ENCODE measurements around the gene SPATA21. TPM values are rescaled to one million over a fixed set of nuclear protein-coding genes. Genes with fewer than 3 reads are reported as not detected.

Gene SPATA21
- total RNA-seq, 3 donors from 2014 or later (not counting 1 experiment from before 2014, with no cell fraction given): 0.35 to 0.55 (median 0.36) TPM

DNA sequence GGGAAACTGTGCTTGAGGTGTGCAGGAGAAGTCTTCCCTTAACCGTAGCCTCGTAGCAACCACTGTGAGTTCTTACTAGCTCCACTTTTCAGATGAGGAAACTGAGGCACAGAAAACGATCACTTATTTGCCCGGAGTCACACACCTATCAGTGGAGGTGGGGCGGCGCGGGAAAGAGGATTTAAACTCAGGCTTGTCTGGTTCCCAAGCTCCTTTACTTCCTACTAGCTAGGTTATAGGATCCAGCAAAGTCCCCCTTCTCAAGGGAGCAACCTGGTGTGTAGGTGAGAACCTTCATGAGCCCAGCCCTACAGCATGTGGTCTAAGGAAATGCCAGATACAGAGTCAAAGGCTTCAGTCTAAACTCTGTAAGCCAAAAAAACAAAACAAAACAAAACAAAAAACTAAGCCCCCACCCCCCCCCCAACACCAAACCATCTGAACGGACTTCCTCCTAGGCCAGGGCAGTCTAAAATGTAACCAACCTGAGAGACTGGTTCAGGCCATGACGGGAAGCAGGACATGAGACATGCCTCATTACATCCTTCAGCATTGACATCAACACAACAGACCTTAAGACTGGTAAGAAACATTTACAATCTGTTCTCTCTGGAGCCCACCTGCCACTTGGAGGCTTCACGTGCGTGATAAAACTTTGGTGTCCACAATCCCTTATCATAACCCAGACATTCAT, 84.2 kb downstream of the SPATA21 start:
- Mint-ChIP-seq H3K27me3 (ENCODE audit: low read depth in 2 of 2) (no peaks in the 10 kb centered on the region), H3K9me3 (no peaks in the 10 kb centered on the region), H3K36me3 (no peaks in the 10 kb centered on the region), H3K4me3 (peak overlapping the region; percentile 94), H3K4me1 (peaks cover 33 to 41% of the 10 kb centered on the region in 2 donors), H3K27ac (peak overlapping the region; percentile 89 to 98)
- intact Hi-C loops (cut with micrococcal nuclease): loop anchor here (1.0 kb wide), 1 partner anchor 14 kb away; the partner anchor contains the start of gene SZRD1
- DNase-seq: peak in 1 of 2 donors; percentile 39
- 60% methylated on average over 11 of the region's 11 CpGs for WGBS (ENCODE audit: insufficient coverage)
- no peak for TF ChIP-seq CTCF (IDR thresholded peaks at IDR 0.05)
- peak in 2 of 3 donors; percentile 13 to 40 for ATAC-seq
- Histone ChIP-seq H3K27ac (ENCODE audit: low read length) (peak overlapping the region; percentile 94), H3K9me3 (ENCODE audit: control insufficient read depth, insufficient read depth, low read length) (no peaks in the 10 kb centered on the region), H3K4me3 (ENCODE audit: low read length) (peak overlapping the region; percentile 82), H3K36me3 (ENCODE audit: control insufficient read depth, insufficient read depth, low read length) (no peaks in the 10 kb centered on the region), H3K4me1 (ENCODE audit: control insufficient read depth, insufficient read depth, low read length) (peaks cover 24% of the 10 kb centered on the region), H3K27me3 (ENCODE audit: control insufficient read depth, insufficient read depth, low read length) (no peaks in the 10 kb centered on the region)

- peak within 1 kb of the TSS; percentile 89 to 98 for H3K27ac Mint-ChIP-seq
- no peaks in the 10 kb centered on the region for H3K9me3 ChIP-seq (ENCODE audit: control insufficient read depth, insufficient read depth, low read length)
- peak; percentile 93 to 97 for DNase-seq
- H3K4me3 Mint-ChIP-seq: peak within 1 kb of the TSS; percentile 94
- no peaks in the 10 kb centered on the region for H3K27me3 Mint-ChIP-seq (ENCODE audit: low read depth in 2 of 2)
- TF ChIP-seq CTCF (IDR thresholded peaks at IDR 0.05): peak; percentile 45
- peak; percentile 87 to 95 (median 92) for ATAC-seq
- peaks cover 33 to 41% of the 10 kb centered on the region in 2 donors for H3K4me1 Mint-ChIP-seq
- peak within 1 kb of the TSS; percentile 82 for H3K4me3 ChIP-seq (ENCODE audit: low read length)
- no peaks in the 10 kb centered on the region for H3K36me3 Mint-ChIP-seq
- H3K4me1 ChIP-seq (ENCODE audit: control insufficient read depth, insufficient read depth, low read length): peaks cover 24% of the 10 kb centered on the region
- H3K27me3 ChIP-seq (ENCODE audit: control insufficient read depth, insufficient read depth, low read length): no peaks in the 10 kb centered on the region
- no peaks in the 10 kb centered on the region for H3K9me3 Mint-ChIP-seq
- WGBS (ENCODE audit: insufficient coverage): under 1% methylated on average over 81 of the region's 81 CpGs
- H3K27ac ChIP-seq (ENCODE audit: low read length): peak within 1 kb of the TSS; percentile 94
- intact Hi-C loops (cut with micrococcal nuclease): loop anchor here (1.0 kb wide), 1 partner anchor 15 kb away; the partner anchor contains the start of gene SZRD1
- H3K36me3 ChIP-seq (ENCODE audit: control insufficient read depth, insufficient read depth, low read length): no peaks in the 10 kb centered on the region
These were observed 85.0 kb downstream of the SPATA21 start, which contains the start of gene FBXO42 for GRCh38 chr1:16351994-16352841. TSS of gene FBXO42 (minus strand) at chr1:16352480. CDS start at chr1:16315418, 37,062 bp downstream.

DNA sequence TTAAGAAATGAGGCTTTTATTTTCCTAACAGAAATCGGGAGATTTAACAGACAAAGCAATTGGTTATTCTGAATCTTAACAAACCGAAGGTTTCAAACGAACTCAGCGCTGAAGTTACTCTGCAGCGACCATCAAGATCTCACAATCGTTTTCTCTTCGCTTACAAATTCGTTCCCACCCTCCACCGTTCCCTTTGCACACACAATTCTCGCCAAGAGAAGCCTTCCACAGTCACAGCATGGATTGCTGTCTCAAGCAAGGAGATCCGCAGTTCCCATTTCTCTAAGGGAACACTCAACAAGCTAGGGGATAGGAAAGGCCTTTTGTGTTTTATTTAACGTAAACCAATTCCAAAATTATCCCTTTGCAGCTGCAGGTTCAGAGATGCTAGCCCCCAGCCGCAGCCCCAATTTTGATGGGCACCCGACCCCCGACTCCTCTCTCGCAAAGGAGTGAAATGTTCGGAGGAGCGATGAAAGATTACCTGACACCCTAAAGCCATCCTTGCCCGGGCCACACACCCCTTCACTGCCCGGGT, 85.7 kb downstream of the SPATA21 start:
- peak overlapping the region; percentile 94 for H3K4me3 Mint-ChIP-seq
- intact Hi-C loops (cut with micrococcal nuclease): no loop called here
- peaks cover 33 to 41% of the 10 kb centered on the region in 2 donors for H3K4me1 Mint-ChIP-seq
- no peaks in the 10 kb centered on the region for H3K9me3 Mint-ChIP-seq
- no peak for TF ChIP-seq CTCF (IDR thresholded peaks at IDR 0.05)
- peak overlapping the region; percentile 82 for H3K4me3 ChIP-seq (ENCODE audit: low read length)
- DNase-seq (peak in 1 of 2 donors; percentile 40), ATAC-seq (no peak)
- no peaks in the 10 kb centered on the region for H3K27me3 Mint-ChIP-seq (ENCODE audit: low read depth in 2 of 2)
- peak overlapping the region; percentile 89 to 98 for H3K27ac Mint-ChIP-seq
- 0% methylated on average over 17 of the region's 20 CpGs for WGBS (ENCODE audit: insufficient coverage)
- no peaks in the 10 kb centered on the region for H3K9me3 ChIP-seq (ENCODE audit: control insufficient read depth, insufficient read depth, low read length)
- no peaks in the 10 kb centered on the region for H3K27me3 ChIP-seq (ENCODE audit: control insufficient read depth, insufficient read depth, low read length)
- peaks cover 24% of the 10 kb centered on the region for H3K4me1 ChIP-seq (ENCODE audit: control insufficient read depth, insufficient read depth, low read length)
- H3K27ac ChIP-seq (ENCODE audit: low read length): peak overlapping the region; percentile 91
- no peaks in the 10 kb centered on the region for H3K36me3 ChIP-seq (ENCODE audit: control insufficient read depth, insufficient read depth, low read length)
- H3K36me3 Mint-ChIP-seq: no peaks in the 10 kb centered on the region

Measured in natural killer cell (primary cell).